Suprapubic skin (tissue), 3 donors: ENCODE measurements around the gene IL4R.

ENCODE experiments used
- CTCF ChIP-seq, 2 donors: fragments of 200-600 bp in 1 of 2; fragments of 450-650 bp in 1 of 2; sonication (generic) in 1 of 2; IDR thresholded peaks; one replicate each; pipeline ENCODE4 v1.5.1; 2016 to 2019; ENCODE audit warnings: antibody characterized with exemption in 2 of 2, mild to moderate bottlenecking in 1 of 2, moderate library complexity in 1 of 2
- POLR2A ChIP-seq, 2 donors: fragments of 450-650 bp; IDR thresholded peaks; one replicate each; pipeline ENCODE4 v1.6.1; 2017; ENCODE audit warnings: antibody characterized with exemption in 2 of 2, mild to moderate bottlenecking in 2 of 2, moderate library complexity in 2 of 2

DNA sequence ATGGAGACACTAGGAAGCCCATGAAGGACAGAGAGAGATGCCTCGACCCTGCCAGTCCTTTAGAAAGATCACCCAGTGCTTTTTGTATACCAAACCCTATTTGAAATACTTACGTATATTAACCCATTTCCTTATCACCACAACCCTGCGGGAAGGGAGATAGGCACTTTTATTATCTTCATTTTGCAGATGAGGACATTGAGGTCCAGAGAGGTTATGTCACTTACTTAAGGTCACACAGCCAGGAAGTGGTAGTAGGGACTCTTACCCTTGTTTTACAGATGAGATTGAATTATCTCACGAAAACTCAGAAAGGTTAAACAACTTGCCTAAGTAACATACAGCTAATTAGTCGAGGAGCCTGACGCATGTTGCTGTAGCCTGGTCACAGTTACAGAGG lies 38.2 kb downstream of the IL4R start:
- TF ChIP-seq CTCF (IDR thresholded peaks at IDR 0.05) (no peak), POLR2A (IDR thresholded peaks at IDR 0.05) (no peak)
